K562 (cell line): ENCODE measurements around the gene SLC6A13.

Experiments
- BACH1 ChIP-seq: fragments of 200-800 bp; sonication (Bioruptor generic); IDR thresholded peaks from 2 replicates; pipeline ENCODE4 v1.6.1; 2016; ENCODE audit warnings: missing genetic modification characterization, missing compliant biosample characterization
- CTCF ChIP-seq, 3 experiments: IDR thresholded peaks in 2 of 3; conservative IDR thresholded peaks in 1 of 3; 2 replicates each; pipeline ENCODE4 v1.5.1; 2011 to 2012; ENCODE audit warnings: low read length in 3 of 3, mild to moderate bottlenecking in 3 of 3, control low read depth in 2 of 3, improper control_type of control experiment in 1 of 3, inconsistent platforms in 1 of 3, low read depth in 1 of 3, mixed read lengths in 1 of 3, moderate library complexity in 1 of 3; ENCODE audit not compliant: insufficient read depth in 2 of 3
- ETS1 ChIP-seq: conservative IDR thresholded peaks from 2 replicates; pipeline ENCODE4 v1.6.1; 2011; ENCODE audit warnings: low read depth, mild to moderate bottlenecking, low read length; ENCODE audit not compliant: control insufficient read depth
- MAX ChIP-seq: sonication (generic); formaldehyde crosslinking; IDR thresholded peaks from 2 replicates; pipeline ENCODE4 v1.9.0; 2022; ENCODE audit warnings: mild to moderate bottlenecking, missing genetic modification reagents

GRCh38 chr12:234891-235415, 27.7 kb downstream of the SLC6A13 start:
- TF ChIP-seq ETS1 (no peak), MAX (CRISPR knock-in tag) (no peak), CTCF (IDR thresholded peaks at IDR 0.05 in 2 of 3, conservative IDR thresholded peaks at IDR 0.05 in 1 of 3; ENCODE audit: insufficient read depth in 2 of 3, low read depth in 1 of 3, low read length in 3 of 3) (no peak), BACH1 (tag) (no peak)
